Endothelial cell of umbilical vein (primary cell): Measurements from ENCODE around the gene GTF2H4. TPM values are rescaled to one million over a fixed set of nuclear protein-coding genes. Genes with fewer than 3 reads are reported as not detected.
"Not testable (repeated sequence)": the region's sequence is repeated elsewhere in the genome, so short reads cannot be mapped to it uniquely, and the experiment has no call there.

Experiments used
- BruUV-seq: library from RNA; stranded (reverse); fragments of 400-500 nt; replicated peaks from 2 replicates; lab custom pipeline; 2021; lab: Mats Ljungman, UMichigan
- CTCF ChIA-PET: fragments of 300-600, 350-600 bp; sonication (Branson Sonifier 250); formaldehyde crosslinking; loops from one replicate; lab custom pipeline; 2021; ENCODE audit warnings: antibody characterized with exemption, inconsistent platforms; lab: Charles Lee
- POLR2A ChIA-PET: fragments of 300-600, 350-600 bp; sonication (Branson Sonifier 250); formaldehyde crosslinking; loops from one replicate; lab custom pipeline; 2021; ENCODE audit warnings: antibody characterized with exemption, inconsistent platforms; lab: Charles Lee
- DNase-seq: peaks from one replicate; pipeline ENCODE4 v3.0.0-alpha.2; 2011; ENCODE audit warnings: low read depth, low spot score
- FAIRE-seq: peaks from 2 replicates; lab custom pipeline; 2011; peaks lifted over from hg19 to GRCh38; lab: Jason Lieb, UNC
- H2AFZ ChIP-seq: 2 replicates; pipeline ENCODE4 v1.6.0; 2012; ENCODE audit warnings: low read depth, low read length, control low read depth, inconsistent platforms
- H3K27ac ChIP-seq: 2 replicates; pipeline ENCODE4 v1.5.1; 2011; ENCODE audit warnings: low read depth, mild to moderate bottlenecking, control low read depth, low read length, moderate library complexity; ENCODE audit not compliant: insufficient read depth
- H3K27me3 ChIP-seq, 2 experiments: 2 replicates each; pipeline versions ENCODE4 v1.6.0 to v1.6.1; 2011; ENCODE audit warnings: low read length in 2 of 2, mixed read lengths in 1 of 2; ENCODE audit not compliant: control insufficient read depth in 2 of 2, insufficient read depth in 2 of 2
- H3K36me3 ChIP-seq, 2 experiments: 2 replicates in 1 of 2; 3 replicates in 1 of 2; pipeline ENCODE4 v1.5.1; 2011; ENCODE audit warnings: low read length in 2 of 2, mild to moderate bottlenecking in 1 of 2, moderate library complexity in 1 of 2; ENCODE audit not compliant: control insufficient read depth in 2 of 2, insufficient read depth in 2 of 2; ENCODE audit errors: extremely low read depth in 1 of 2
- H3K4me1 ChIP-seq: 3 replicates; pipeline ENCODE4 v1.5.1; 2011; ENCODE audit warnings: mild to moderate bottlenecking, low read length; ENCODE audit not compliant: control insufficient read depth, insufficient read depth; ENCODE audit errors: extremely low read depth
- H3K4me2 ChIP-seq: 2 replicates; pipeline ENCODE4 v1.6.1; 2011; ENCODE audit warnings: low read length, control low read depth, mixed read lengths; ENCODE audit not compliant: insufficient read depth
- H3K4me3 ChIP-seq, 3 experiments: fragments of 200-600 bp in 1 of 3; sonication (generic), shearing (Covaris generic) in 1 of 3; replicated peaks in 1 of 3; 2 replicates each; pipeline ENCODE4 v1.5.1; 2011 to 2016; ENCODE audit warnings: control low read depth in 3 of 3, low read length in 3 of 3, mild to moderate bottlenecking in 2 of 3, inconsistent platforms in 1 of 3, low read depth in 1 of 3, moderate library complexity in 1 of 3; ENCODE audit not compliant: insufficient read depth in 1 of 3
- H3K79me2 ChIP-seq: 2 replicates; pipeline ENCODE4 v1.6.0; 2012; ENCODE audit warnings: low read length, inconsistent platforms; ENCODE audit not compliant: control insufficient read depth, insufficient read depth
- H3K9ac ChIP-seq: replicated peaks from 2 replicates; pipeline ENCODE3; 2011; ENCODE audit warnings: low read length, control low read depth; ENCODE audit not compliant: insufficient read depth; ENCODE audit errors: extremely low read depth
- H3K9me1 ChIP-seq: replicated peaks from 3 replicates; pipeline ENCODE4 v1.6.0; 2011; ENCODE audit warnings: mild to moderate bottlenecking, low read length; ENCODE audit not compliant: control insufficient read depth, insufficient read depth; ENCODE audit errors: extremely low read depth
- H3K9me3 ChIP-seq: replicated peaks from 2 replicates; pipeline ENCODE4 v1.5.1; 2012; ENCODE audit warnings: low read length, inconsistent platforms; ENCODE audit not compliant: control insufficient read depth, insufficient read depth
- H4K20me1 ChIP-seq: replicated peaks from 2 replicates; pipeline ENCODE3; 2011; ENCODE audit warnings: mild to moderate bottlenecking, low read length; ENCODE audit not compliant: control insufficient read depth, insufficient read depth; ENCODE audit errors: extremely low read depth
- CTCF ChIP-seq, 2 donors: IDR thresholded peaks; 1 replicate in 1 of 2; 2 replicates in 1 of 2; pipeline ENCODE4 v1.5.1; 2011; ENCODE audit warnings: low read length in 2 of 2, mild to moderate bottlenecking in 2 of 2, moderate library complexity in 2 of 2, control low read depth in 1 of 2, inconsistent platforms in 1 of 2, low read depth in 1 of 2; ENCODE audit not compliant: insufficient read depth in 1 of 2; ENCODE audit errors: extremely low read depth in 1 of 2
- EZH2 ChIP-seq: IDR thresholded peaks from 2 replicates; pipeline ENCODE4 v1.6.1; 2012; ENCODE audit warnings: borderline replicate concordance, low read depth, mild to moderate bottlenecking, moderate library complexity, low read length, inconsistent platforms; ENCODE audit not compliant: severe bottlenecking
- FOS ChIP-seq: IDR thresholded peaks from 2 replicates; pipeline ENCODE4 v1.6.1; 2011; ENCODE audit warnings: mild to moderate bottlenecking, low read length, moderate library complexity, borderline replicate concordance; ENCODE audit not compliant: insufficient read depth
- GATA2 ChIP-seq: IDR thresholded peaks from 2 replicates; pipeline ENCODE4 v1.7.0; 2011; ENCODE audit warnings: low read depth, mild to moderate bottlenecking, moderate library complexity, mixed read lengths, low read length; ENCODE audit not compliant: insufficient read length, insufficient read depth
- JUN ChIP-seq: IDR thresholded peaks from 2 replicates; pipeline ENCODE4 v1.6.1; 2011; ENCODE audit warnings: borderline replicate concordance, low read depth; ENCODE audit not compliant: insufficient read length, insufficient read depth
- MAX ChIP-seq: IDR thresholded peaks from 2 replicates; pipeline ENCODE4 v1.6.1; 2011; ENCODE audit not compliant: insufficient read depth, insufficient read length
- MYC ChIP-seq: IDR thresholded peaks from one replicate; pipeline ENCODE4 v1.6.1; 2011; ENCODE audit warnings: mild to moderate bottlenecking, low read depth, low read length
- POLR2A ChIP-seq: IDR thresholded peaks from 2 replicates; pipeline ENCODE4 v1.6.1; 2012; ENCODE audit warnings: low read depth, mild to moderate bottlenecking, control low read depth, low read length
- POLR2AphosphoS5 ChIP-seq: IDR thresholded peaks from 2 replicates; pipeline ENCODE4 v1.6.1; 2012; ENCODE audit warnings: low read depth, mild to moderate bottlenecking, control low read depth, low read length, moderate library complexity; ENCODE audit not compliant: insufficient read depth
- dilution Hi-C: fragments of 300-500 bp; cut with MboI; formaldehyde crosslinking; loops from one replicate; pipeline ENCODE4 v1.15.0; 2019; ENCODE audit warnings: low sequenced_read_pairs; ENCODE audit not compliant: extremely low pct_ligation_motif_present
- intact Hi-C: fragments of 100-400 bp; cut with micrococcal nuclease; formaldehyde crosslinking; loops from one replicate; pipeline ENCODE4 v1.10.0; 2022
- polyA plus RNA-seq, 4 experiments: library from polyadenylated mRNA; depleted of rRNA in 3 of 4; stranded (reverse) in 3 of 4; unstranded in 1 of 4; fragments of >200 nt; gene quantifications; 2 replicates each; pipeline versions ENCODE4 v1.2.1 to v1.2.3, GENCODE V29; 2011 to 2012; ENCODE audit warnings: missing spikeins in 1 of 4
- total RNA-seq: library from RNA; stranded (reverse); gene quantifications from 2 replicates; pipeline ENCODE4 v1.2.3, GENCODE V29; 2021

Gene GTF2H4
- total and polyA plus RNA-seq, 2 donors (not counting 3 experiments of a cell fraction or from before 2014, with no cell fraction given): 40.5 to 52.6 TPM

- no peak overlapping the region for H3K27ac ChIP-seq
- dilution Hi-C loops: no loop called here
- H2AFZ ChIP-seq: no peak overlapping the region
- no peak overlapping the region for H3K4me2 ChIP-seq
- DNase-seq (no peak), FAIRE-seq (no peak)
- H3K36me3 ChIP-seq: peaks cover 2 to 36% of the 10 kb centered on the region in 2 experiments
- no peak for TF ChIP-seq MAX
- TF ChIP-seq CTCF (IDR thresholded peaks at IDR 0.05; ENCODE audit: extremely low read depth in 1 of 2, insufficient read depth in 1 of 2, low read depth in 1 of 2, low read length in 2 of 2): no peak
- TF ChIP-seq GATA2: no peak
- TF ChIP-seq JUN: no peak
- no peak for TF ChIP-seq EZH2
- TF ChIP-seq POLR2AphosphoS5: no peak
- no peak for TF ChIP-seq MYC
- TF ChIP-seq FOS: no peak
- TF ChIP-seq POLR2A: no peak
- no peaks in the 10 kb centered on the region for H3K79me2 ChIP-seq
- H3K27me3 ChIP-seq: no peaks in the 10 kb centered on the region
- intact Hi-C loops: no loop called here
- CTCF ChIA-PET: interaction anchor here (1.3 to 1.5 kb wide), 3 partner anchors 11 to 144 kb away, joined by 3 to 7 read pairs (median 3); no protein-coding TSS in a partner anchor
- H3K9me3 ChIP-seq: no peaks in the 10 kb centered on the region
- H3K9me1 ChIP-seq: no peaks in the 10 kb centered on the region
- POLR2A ChIA-PET: no interaction called here
- BruUV-seq: no TSS peak
- H3K4me1 ChIP-seq: no peaks in the 10 kb centered on the region
- H4K20me1 ChIP-seq: no peaks in the 10 kb centered on the region
- H3K9ac ChIP-seq: no peak overlapping the region
- no peak overlapping the region for H3K4me3 ChIP-seq
These were observed 18.6 kb downstream of the GTF2H4 start for GRCh38 chr6:30926644-30927043.

GRCh38 chr6:30927080-30927479 is 19.1 kb downstream of the GTF2H4 start:
- H4K20me1 ChIP-seq, H3K27me3 ChIP-seq, H3K9me1 ChIP-seq, POLR2A ChIA-PET, H3K4me2 ChIP-seq, BruUV-seq, H3K9ac ChIP-seq, intact Hi-C loops, dilution Hi-C loops, DNase-seq, FAIRE-seq, H3K9me3 ChIP-seq, H3K79me2 ChIP-seq, H2AFZ ChIP-seq, H3K27ac ChIP-seq, H3K4me3 ChIP-seq, H3K4me1 ChIP-seq: not testable (repeated sequence)
- CTCF ChIA-PET: interaction anchor here (1.3 to 1.5 kb wide), 3 partner anchors 11 to 144 kb away, joined by 3 to 7 read pairs (median 3); no protein-coding TSS in a partner anchor
- H3K36me3 ChIP-seq: peaks cover 2 to 31% of the 10 kb centered on the region in 2 experiments
